Liver (tissue), 9 donors: Measurements from ENCODE around the gene SUPT4H1. TPM values are rescaled to one million over a fixed set of nuclear protein-coding genes. Genes with fewer than 3 reads are reported as not detected.
"Not testable (repeated sequence)": the region's sequence is repeated elsewhere in the genome, so short reads cannot be mapped to it uniquely, and the experiment has no call there.

Experiments used
- DNase-seq: peaks from one replicate; pipeline ENCODE4 v3.0.0-alpha.2; 2017; ENCODE audit warnings: low spot score
- H3K27ac ChIP-seq, 2 donors: one replicate each; pipeline ENCODE4 v1.7.0; 2013; ENCODE audit warnings: inconsistent platforms in 2 of 2, low read length in 2 of 2, control low read depth in 1 of 2, low read depth in 1 of 2, mild to moderate bottlenecking in 1 of 2
- H3K27me3 ChIP-seq, 4 donors: one replicate each; pipeline versions ENCODE4 v1.6.1 to v1.7.0; 2013; ENCODE audit warnings: low read length in 3 of 4, inconsistent platforms in 1 of 4, mild to moderate bottlenecking in 1 of 4, moderate library complexity in 1 of 4; ENCODE audit not compliant: control insufficient read depth in 4 of 4, insufficient read depth in 4 of 4
- H3K36me3 ChIP-seq, 4 donors: one replicate each; pipeline versions ENCODE4 v1.6.1 to v1.7.0; 2013; ENCODE audit warnings: low read length in 3 of 4, mild to moderate bottlenecking in 3 of 4, low read depth in 1 of 4, moderate library complexity in 1 of 4; ENCODE audit not compliant: control insufficient read depth in 4 of 4, insufficient read depth in 3 of 4
- H3K4me1 ChIP-seq, 4 donors: one replicate each; pipeline versions ENCODE4 v1.6.1 to v1.7.0; 2013; ENCODE audit warnings: low read length in 3 of 4, mild to moderate bottlenecking in 3 of 4, moderate library complexity in 1 of 4; ENCODE audit not compliant: control insufficient read depth in 4 of 4, insufficient read depth in 4 of 4
- H3K4me3 ChIP-seq, 3 donors: one replicate each; pipeline versions ENCODE4 v1.6.1 to v1.7.0; 2013; ENCODE audit warnings: low read length in 3 of 3, control low read depth in 1 of 3, low read depth in 1 of 3, mild to moderate bottlenecking in 1 of 3
- H3K9ac ChIP-seq, 2 donors: one replicate each; pipeline ENCODE4 v1.7.0; 2013; ENCODE audit warnings: low read length in 2 of 2, mild to moderate bottlenecking in 2 of 2, moderate library complexity in 2 of 2, control low read depth in 1 of 2, low read depth in 1 of 2
- H3K9me3 ChIP-seq, 4 donors: one replicate each; pipeline versions ENCODE4 v1.6.1 to v1.7.0; 2013; ENCODE audit warnings: low read length in 3 of 4; ENCODE audit not compliant: control insufficient read depth in 4 of 4
- FOXA1 ChIP-seq: IDR thresholded peaks from 2 replicates; pipeline ENCODE4 v1.6.1; 2016; ENCODE audit warnings: antibody characterized with exemption
- FOXA2 ChIP-seq: IDR thresholded peaks from 2 replicates; pipeline ENCODE4 v1.6.1; 2016; ENCODE audit warnings: antibody characterized with exemption
- GABPA ChIP-seq, 2 donors: IDR thresholded peaks in 1 of 2; conservative IDR thresholded peaks in 1 of 2; 2 replicates each; pipeline ENCODE4 v1.6.1; 2016; ENCODE audit warnings: antibody characterized with exemption in 2 of 2, mild to moderate bottlenecking in 1 of 2, moderate library complexity in 1 of 2
- JUND ChIP-seq, 2 donors: IDR thresholded peaks; 2 replicates each; pipeline ENCODE4 v1.6.1; 2016; ENCODE audit warnings: antibody characterized with exemption in 2 of 2
- MAX ChIP-seq: IDR thresholded peaks from 2 replicates; pipeline ENCODE4 v1.6.1; 2016; ENCODE audit warnings: antibody characterized with exemption
- NR2F2 ChIP-seq: IDR thresholded peaks from 2 replicates; pipeline ENCODE4 v1.6.1; 2016; ENCODE audit warnings: antibody characterized with exemption
- REST ChIP-seq: IDR thresholded peaks from 2 replicates; pipeline ENCODE4 v1.6.1; 2016; ENCODE audit warnings: antibody characterized with exemption, mild to moderate bottlenecking
- TAF1 ChIP-seq: conservative IDR thresholded peaks from 2 replicates; pipeline ENCODE4 v1.6.1; 2016; ENCODE audit warnings: antibody characterized with exemption, mild to moderate bottlenecking
- WGBS: extraction: QIAGEN DNeasy Blood & Tissue Kit; methylation state at CpG from one replicate; pipeline ENCODE4 v1.1.7; 2013; 5-methylcytosine and 5-hydroxymethylcytosine counted together
- polyA plus RNA-seq, 2 donors: library from polyadenylated mRNA; stranded (reverse) in 1 of 2; unstranded in 1 of 2; fragments of 200-250 nt in 1 of 2; fragments of >200 nt in 1 of 2; fragmentation: Nextera tagmentation in 1 of 2; extraction: Ambion mirVana in 1 of 2; gene quantifications; one replicate each; pipeline versions ENCODE4 v1.2.1 to v1.2.3, GENCODE V29; 2013 to 2015
- total RNA-seq, 2 donors: library from RNA; depleted of rRNA; stranded (reverse); fragments of >200 nt; gene quantifications; one replicate each; pipeline ENCODE4 v1.2.3, GENCODE V29; 2014
- TF ChIP-seq, protein P1 (sequence below): IDR thresholded peaks from 2 replicates; pipeline ENCODE4 v1.6.1; 2016; ENCODE audit warnings: antibody characterized with exemption
- TF ChIP-seq, protein P2 (sequence below): fragments of 150-350 bp; IDR thresholded peaks from 2 replicates; pipeline ENCODE4 v1.5.1; 2017; ENCODE audit warnings: improper control_type of control experiment, low read depth, low read length; ENCODE audit not compliant: missing input control
- donor health status: healthy.
- donor health status: healthy.
- donor health status: healthy.
- donor health status: healthy.
- donor health status: healthy.

SUPT4H1 gene
- total and polyA plus RNA-seq, 4 donors: 23.3 to 59.1 (median 40.4) TPM

DNA sequence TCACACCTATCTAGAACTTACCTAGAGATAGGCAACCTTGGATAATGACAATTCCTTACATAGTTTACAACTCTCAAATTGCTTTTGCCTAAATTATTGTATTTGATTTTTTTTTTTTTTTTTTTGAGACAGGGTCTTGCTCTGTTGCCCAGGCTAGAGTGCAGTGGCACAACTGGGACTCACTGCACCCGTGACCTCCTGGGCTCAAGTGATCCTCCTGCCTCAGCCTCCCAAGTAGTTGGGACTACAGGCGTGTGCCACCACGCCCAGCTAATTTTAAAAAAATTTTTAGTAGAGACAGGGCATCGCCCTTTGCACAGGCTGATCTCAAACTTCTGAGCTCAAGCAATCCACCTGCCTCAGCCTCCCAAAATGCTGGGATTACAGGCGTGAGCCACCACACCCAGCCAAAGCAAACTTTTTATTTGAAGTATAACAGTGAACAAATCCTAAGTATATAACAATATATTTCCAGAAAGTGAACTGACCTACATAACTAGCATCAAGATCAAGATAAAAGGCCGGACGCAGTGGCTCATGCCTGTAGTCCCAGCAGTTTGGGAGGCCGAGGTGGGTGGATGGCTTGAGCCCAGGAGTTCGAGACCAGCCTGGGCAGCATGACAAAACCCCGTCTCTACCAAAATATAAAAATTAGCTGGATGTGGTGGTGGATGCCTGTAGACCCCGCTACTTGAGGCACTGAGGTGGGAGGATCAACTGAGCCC, 10.7 kb downstream of the SUPT4H1 start:
- H3K27ac ChIP-seq, H3K4me3 ChIP-seq, H3K4me1 ChIP-seq, H3K27me3 ChIP-seq, H3K9ac ChIP-seq, DNase-seq, H3K9me3 ChIP-seq: not testable (repeated sequence)
- H3K36me3 ChIP-seq: peaks cover 0 to 24% (median 19%) of the 10 kb centered on the region in 4 donors
- 94% methylated on average over 11 of the region's 11 CpGs for WGBS

DNA sequence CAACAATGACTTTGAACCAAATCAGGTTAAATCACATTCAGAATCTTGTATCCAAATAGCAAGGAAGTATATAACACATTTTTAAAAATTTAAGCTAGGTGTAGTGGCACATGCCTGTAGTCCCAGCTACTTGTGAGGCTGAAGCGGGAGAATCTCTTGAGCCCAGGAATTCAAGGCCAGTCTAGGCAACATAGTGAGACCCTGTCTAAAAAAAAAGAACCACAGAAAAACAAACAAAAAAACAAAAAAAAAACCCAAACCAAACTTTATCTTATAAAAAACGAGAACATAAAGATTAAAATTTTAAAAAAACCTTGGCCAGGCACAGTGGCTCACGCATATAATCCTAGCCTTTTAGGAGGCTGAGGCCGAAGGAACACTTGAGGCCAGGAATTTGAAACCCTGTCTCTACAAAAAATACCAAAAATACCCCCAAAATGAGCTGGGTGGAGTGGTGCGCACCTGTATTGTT, 11.6 kb downstream of the SUPT4H1 start:
- H3K9ac ChIP-seq: no peak overlapping the region
- TF ChIP-seq, protein P1, sequence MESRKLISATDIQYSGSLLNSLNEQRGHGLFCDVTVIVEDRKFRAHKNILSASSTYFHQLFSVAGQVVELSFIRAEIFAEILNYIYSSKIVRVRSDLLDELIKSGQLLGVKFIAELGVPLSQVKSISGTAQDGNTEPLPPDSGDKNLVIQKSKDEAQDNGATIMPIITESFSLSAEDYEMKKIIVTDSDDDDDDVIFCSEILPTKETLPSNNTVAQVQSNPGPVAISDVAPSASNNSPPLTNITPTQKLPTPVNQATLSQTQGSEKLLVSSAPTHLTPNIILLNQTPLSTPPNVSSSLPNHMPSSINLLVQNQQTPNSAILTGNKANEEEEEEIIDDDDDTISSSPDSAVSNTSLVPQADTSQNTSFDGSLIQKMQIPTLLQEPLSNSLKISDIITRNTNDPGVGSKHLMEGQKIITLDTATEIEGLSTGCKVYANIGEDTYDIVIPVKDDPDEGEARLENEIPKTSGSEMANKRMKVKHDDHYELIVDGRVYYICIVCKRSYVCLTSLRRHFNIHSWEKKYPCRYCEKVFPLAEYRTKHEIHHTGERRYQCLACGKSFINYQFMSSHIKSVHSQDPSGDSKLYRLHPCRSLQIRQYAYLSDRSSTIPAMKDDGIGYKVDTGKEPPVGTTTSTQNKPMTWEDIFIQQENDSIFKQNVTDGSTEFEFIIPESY: no peak
- H3K27ac ChIP-seq: peak overlapping the region in 1 of 2 donors; percentile 76
- 87% methylated on average over 5 of the region's 5 CpGs for WGBS
- H3K36me3 ChIP-seq: peaks cover 0 to 16% (median 10%) of the 10 kb centered on the region in 4 donors
- no peak overlapping the region for H3K4me3 ChIP-seq
- no peak for DNase-seq
- H3K9me3 ChIP-seq: no peaks in the 10 kb centered on the region
- H3K27me3 ChIP-seq: no peaks in the 10 kb centered on the region
- peaks cover 0 to 4% (median 2%) of the 10 kb centered on the region in 4 donors for H3K4me1 ChIP-seq

GRCh38 chr17:58339755-58340404, 12.1 kb downstream of the SUPT4H1 start:
- H3K36me3 ChIP-seq: peaks cover 0 to 10% (median 5%) of the 10 kb centered on the region in 4 donors
- TF ChIP-seq FOXA1: no peak
- no peak for TF ChIP-seq FOXA2
- no peaks in the 10 kb centered on the region for H3K27me3 ChIP-seq
- H3K27ac ChIP-seq: peak overlapping the region; percentile 76 to 86
- H3K4me1 ChIP-seq: peaks cover 0 to 7% (median 2%) of the 10 kb centered on the region in 4 donors
- H3K4me3 ChIP-seq: no peak overlapping the region
- H3K9ac ChIP-seq: peak overlapping the region in 1 of 2 donors; percentile 33
- H3K9me3 ChIP-seq: no peaks in the 10 kb centered on the region
- no peak for DNase-seq
- WGBS: 90% methylated on average over 6 of the region's 6 CpGs

- H3K36me3 ChIP-seq: peaks cover 0 to 6% (median 2%) of the 10 kb centered on the region in 4 donors
- peak overlapping the region; percentile 76 to 86 for H3K27ac ChIP-seq
- no peak for DNase-seq
- H3K9me3 ChIP-seq: no peaks in the 10 kb centered on the region
- H3K4me3 ChIP-seq: no peak overlapping the region
- no peaks in the 10 kb centered on the region for H3K27me3 ChIP-seq
- no peak overlapping the region for H3K9ac ChIP-seq
- WGBS: 53% methylated on average over 10 of the region's 10 CpGs
- H3K4me1 ChIP-seq: peaks cover 0 to 3% (median under 1%) of the 10 kb centered on the region in 4 donors
- no peak for TF ChIP-seq TAF1
- TF ChIP-seq JUND (IDR thresholded peaks at IDR 0.05): no peak
- no peak for TF ChIP-seq MAX
- TF ChIP-seq NR2F2: no peak
- TF ChIP-seq GABPA (IDR thresholded peaks at IDR 0.05 in 1 of 2, conservative IDR thresholded peaks at IDR 0.05 in 1 of 2): no peak
- TF ChIP-seq, protein P2, sequence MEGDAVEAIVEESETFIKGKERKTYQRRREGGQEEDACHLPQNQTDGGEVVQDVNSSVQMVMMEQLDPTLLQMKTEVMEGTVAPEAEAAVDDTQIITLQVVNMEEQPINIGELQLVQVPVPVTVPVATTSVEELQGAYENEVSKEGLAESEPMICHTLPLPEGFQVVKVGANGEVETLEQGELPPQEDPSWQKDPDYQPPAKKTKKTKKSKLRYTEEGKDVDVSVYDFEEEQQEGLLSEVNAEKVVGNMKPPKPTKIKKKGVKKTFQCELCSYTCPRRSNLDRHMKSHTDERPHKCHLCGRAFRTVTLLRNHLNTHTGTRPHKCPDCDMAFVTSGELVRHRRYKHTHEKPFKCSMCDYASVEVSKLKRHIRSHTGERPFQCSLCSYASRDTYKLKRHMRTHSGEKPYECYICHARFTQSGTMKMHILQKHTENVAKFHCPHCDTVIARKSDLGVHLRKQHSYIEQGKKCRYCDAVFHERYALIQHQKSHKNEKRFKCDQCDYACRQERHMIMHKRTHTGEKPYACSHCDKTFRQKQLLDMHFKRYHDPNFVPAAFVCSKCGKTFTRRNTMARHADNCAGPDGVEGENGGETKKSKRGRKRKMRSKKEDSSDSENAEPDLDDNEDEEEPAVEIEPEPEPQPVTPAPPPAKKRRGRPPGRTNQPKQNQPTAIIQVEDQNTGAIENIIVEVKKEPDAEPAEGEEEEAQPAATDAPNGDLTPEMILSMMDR: no peak
- no peak for TF ChIP-seq REST
Observed at GRCh38 chr17:58338841-58339754, 12.9 kb downstream of the SUPT4H1 start.
